ENCODE measurements around the gene SLC35E1. TPM values are rescaled to one million over a fixed set of nuclear protein-coding genes. Genes with fewer than 3 reads are reported as not detected.

SLC35E1 gene
- total and polyA plus RNA-seq, 2 experiments from 2014 or later, result 35.7 to 43.2 TPM

GRCh38 chr19:16537111-16537510 is 35.1 kb downstream of the SLC35E1 start:
- Histone ChIP-seq H3K79me2 (ENCODE audit: insufficient read depth) (peaks cover 78% of the 10 kb centered on the region), H3K4me3 (no peak overlapping the region), H3K27me3 (replicated peaks; ENCODE audit: insufficient read depth) (no peaks in the 10 kb centered on the region), H3K9ac (no peak overlapping the region), H3K9me3 (ENCODE audit: low read depth) (no peaks in the 10 kb centered on the region), H4K20me1 (ENCODE audit: insufficient read depth) (0 out of 2 replicates have a peak, but pooled peaks cover 4% of the 10 kb centered on the region), H3K4me1 (ENCODE audit: insufficient read depth) (peaks cover 8% of the 10 kb centered on the region), H3K9me2 (ENCODE audit: insufficient read depth) (no peaks in the 10 kb centered on the region), H3F3A (ENCODE audit: insufficient read depth) (peaks cover 7% of the 10 kb centered on the region), H3K36me3 (ENCODE audit: low read depth) (peaks cover 12% of the 10 kb centered on the region; the same call in 1 of the 2 replicates), H3K4me2 (ENCODE audit: unreplicated experiment) (no peak overlapping the region), H3K27ac (no peak overlapping the region), H2AFZ (no peak overlapping the region)
- WGBS, 2 experiments (ENCODE audit: low coverage in 1 of 2, low lambda C conversion rate in 2 of 2, missing lambda C conversion rate in 2 of 2), result 87% methylated on average over 10 to 13 of the region's 13 CpGs
- TF ChIP-seq EZH2phosphoT487 (IDR thresholded peaks at IDR 0.05; ENCODE audit: insufficient read depth, low read depth) (no peak), EZH2 (IDR thresholded peaks at IDR 0.05; ENCODE audit: insufficient read depth, poor library complexity, severe bottlenecking) (no peak)
- no peak for DNase-seq
- in situ Hi-C loops (cut with MboI), result no loop called here

- Histone ChIP-seq H2AFZ (no peak overlapping the region), H3K27ac (no peak overlapping the region), H4K20me1 (ENCODE audit: insufficient read depth) (0 out of 2 replicates have a peak, but pooled peaks cover 3% of the 10 kb centered on the region), H3F3A (ENCODE audit: insufficient read depth) (peaks cover 2% of the 10 kb centered on the region; the same call in 1 of the 2 replicates), H3K9ac (no peak overlapping the region), H3K27me3 (replicated peaks; ENCODE audit: insufficient read depth) (no peaks in the 10 kb centered on the region), H3K9me2 (ENCODE audit: insufficient read depth) (no peaks in the 10 kb centered on the region), H3K9me3 (ENCODE audit: low read depth) (no peaks in the 10 kb centered on the region), H3K4me3 (no peak overlapping the region), H3K4me2 (ENCODE audit: unreplicated experiment) (no peak overlapping the region), H3K4me1 (ENCODE audit: insufficient read depth) (peaks cover 6% of the 10 kb centered on the region), H3K79me2 (ENCODE audit: insufficient read depth) (peaks cover 68% of the 10 kb centered on the region), H3K36me3 (ENCODE audit: low read depth) (peaks cover 12% of the 10 kb centered on the region; the same call in 1 of the 2 replicates)
- no peak for TF ChIP-seq EZH2phosphoT487 (IDR thresholded peaks at IDR 0.05; ENCODE audit: insufficient read depth, low read depth)
- TF ChIP-seq EZH2 (IDR thresholded peaks at IDR 0.05; ENCODE audit: insufficient read depth, poor library complexity, severe bottlenecking), result no peak
- DNase-seq, result no peak
- 98 to 100% methylated on average over 9 of the region's 9 CpGs for WGBS, 2 experiments (ENCODE audit: low coverage in 1 of 2, low lambda C conversion rate in 2 of 2, missing lambda C conversion rate in 2 of 2)
- in situ Hi-C loops (cut with MboI), result no loop called here
Observed at GRCh38 chr19:16536130-16536529, 36.1 kb downstream of the SLC35E1 start.

- WGBS, 2 experiments (ENCODE audit: low coverage in 1 of 2, low lambda C conversion rate in 2 of 2, missing lambda C conversion rate in 2 of 2), result 94 to 95% methylated on average over 14 to 18 of the region's 18 CpGs
- no peaks in the 10 kb centered on the region for H3K27me3 ChIP-seq (replicated peaks; ENCODE audit: insufficient read depth)
- H3K4me2 ChIP-seq (ENCODE audit: unreplicated experiment), result no peak overlapping the region
- in situ Hi-C loops (cut with MboI), result no loop called here
- H2AFZ ChIP-seq, result no peak overlapping the region
- no peaks in the 10 kb centered on the region for H4K20me1 ChIP-seq (ENCODE audit: insufficient read depth)
- no peaks in the 10 kb centered on the region for H3K4me1 ChIP-seq (ENCODE audit: insufficient read depth)
- H3K4me3 ChIP-seq, result no peak overlapping the region
- no peak for TF ChIP-seq EZH2 (IDR thresholded peaks at IDR 0.05; ENCODE audit: insufficient read depth, poor library complexity, severe bottlenecking)
- no peak for TF ChIP-seq EZH2phosphoT487 (IDR thresholded peaks at IDR 0.05; ENCODE audit: insufficient read depth, low read depth)
- H3K79me2 ChIP-seq (ENCODE audit: insufficient read depth), result peaks cover 61% of the 10 kb centered on the region
- no peaks in the 10 kb centered on the region for H3K9me2 ChIP-seq (ENCODE audit: insufficient read depth)
- no peaks in the 10 kb centered on the region for H3F3A ChIP-seq (ENCODE audit: insufficient read depth)
- no peak overlapping the region for H3K27ac ChIP-seq
- no peaks in the 10 kb centered on the region for H3K9me3 ChIP-seq (ENCODE audit: low read depth)
- H3K36me3 ChIP-seq (ENCODE audit: low read depth), result peaks cover 12% of the 10 kb centered on the region; the same call in 1 of the 2 replicates
- no peak overlapping the region for H3K9ac ChIP-seq
- DNase-seq, result no peak
Observed at GRCh38 chr19:16535381-16535780, 36.8 kb downstream of the SLC35E1 start.

- Histone ChIP-seq H3K79me2 (ENCODE audit: insufficient read depth) (peaks cover 33% of the 10 kb centered on the region), H4K20me1 (ENCODE audit: insufficient read depth) (no peaks in the 10 kb centered on the region), H3K36me3 (ENCODE audit: low read depth) (peaks cover 28% of the 10 kb centered on the region; the same call in 1 of the 2 replicates), H3K4me3 (no peak overlapping the region), H2AFZ (no peak overlapping the region), H3K4me1 (ENCODE audit: insufficient read depth) (no peaks in the 10 kb centered on the region), H3K4me2 (ENCODE audit: unreplicated experiment) (no peak overlapping the region), H3K9ac (no peak overlapping the region), H3K27me3 (replicated peaks; ENCODE audit: insufficient read depth) (no peaks in the 10 kb centered on the region), H3K27ac (no peak overlapping the region), H3K9me3 (ENCODE audit: low read depth) (no peaks in the 10 kb centered on the region), H3K9me2 (ENCODE audit: insufficient read depth) (no peaks in the 10 kb centered on the region), H3F3A (ENCODE audit: insufficient read depth) (no peaks in the 10 kb centered on the region)
- no peak for DNase-seq
- WGBS, 2 experiments (ENCODE audit: low coverage in 1 of 2, low lambda C conversion rate in 2 of 2, missing lambda C conversion rate in 2 of 2), result 92 to 93% methylated on average over 38 to 45 of the region's 47 CpGs
- in situ Hi-C loops (cut with MboI), result no loop called here
- no peak for TF ChIP-seq EZH2 (IDR thresholded peaks at IDR 0.05; ENCODE audit: insufficient read depth, poor library complexity, severe bottlenecking)
- no peak for TF ChIP-seq EZH2phosphoT487 (IDR thresholded peaks at IDR 0.05; ENCODE audit: insufficient read depth, low read depth)
Observed at GRCh38 chr19:16532440-16533234, 39.6 kb downstream of the SLC35E1 start.
